ENCODE measurements around the gene PDX1.
A peak's percentile ranks its signal among the peaks of the same experiment; 100 is the strongest.

PDX1 gene

DNA sequence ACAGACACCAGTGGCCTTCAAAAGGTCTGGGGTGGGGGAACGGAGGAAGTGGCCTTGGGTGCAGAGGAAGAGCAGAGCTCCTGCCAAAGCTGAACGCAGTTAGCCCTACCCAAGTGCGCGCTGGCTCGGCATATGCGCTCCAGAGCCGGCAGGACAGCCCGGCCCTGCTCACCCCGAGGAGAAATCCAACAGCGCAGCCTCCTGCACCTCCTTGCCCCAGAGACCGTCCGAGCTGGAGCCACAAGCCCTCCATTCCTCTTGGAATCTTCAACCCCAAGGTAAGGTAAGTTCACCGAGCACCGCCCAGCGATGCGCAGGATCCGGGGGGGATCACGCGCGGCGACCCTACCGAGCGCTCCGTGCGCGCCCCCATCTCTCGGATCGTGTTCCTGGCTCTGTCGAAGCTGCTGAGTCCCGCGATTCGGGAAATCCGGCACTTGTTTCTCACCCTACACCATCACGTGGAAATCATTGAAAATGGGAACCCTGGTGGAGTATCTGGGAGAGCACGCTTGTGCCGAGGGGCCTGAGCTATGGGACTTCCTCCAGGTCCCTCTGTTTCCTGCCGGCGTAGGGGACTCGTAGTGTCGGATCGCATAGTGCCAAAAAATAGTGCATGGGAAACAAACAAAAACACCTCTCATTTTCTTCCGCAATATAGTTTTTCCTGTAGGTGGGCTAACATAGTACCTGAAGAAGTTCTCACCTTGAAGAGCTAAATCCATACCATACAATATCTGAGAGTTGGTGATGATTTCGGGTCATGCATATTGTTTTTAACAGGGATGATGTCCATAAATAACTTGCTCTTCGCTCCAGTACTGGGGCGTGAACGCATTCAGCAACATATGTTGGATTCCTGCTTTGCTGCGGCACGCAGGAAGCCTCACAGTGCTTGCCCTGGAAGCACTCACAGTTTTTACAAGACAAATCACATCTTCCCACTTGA lies 9.3 kb downstream of the PDX1 start:
- Mint-ChIP-seq H3K9me3 (peaks cover 3% of the 10 kb centered on the region), H3K4me3 (peak overlapping the region; percentile 20), H3K27me3 (ENCODE audit: low read depth, poor library complexity) (peaks cover 98% of the 10 kb centered on the region), H3K27ac (no peak overlapping the region), H3K4me1 (peaks cover 29% of the 10 kb centered on the region), H3K36me3 (ENCODE audit: low read depth) (no peaks in the 10 kb centered on the region)
- no peak for DNase-seq
- TF ChIP-seq, protein P1, sequence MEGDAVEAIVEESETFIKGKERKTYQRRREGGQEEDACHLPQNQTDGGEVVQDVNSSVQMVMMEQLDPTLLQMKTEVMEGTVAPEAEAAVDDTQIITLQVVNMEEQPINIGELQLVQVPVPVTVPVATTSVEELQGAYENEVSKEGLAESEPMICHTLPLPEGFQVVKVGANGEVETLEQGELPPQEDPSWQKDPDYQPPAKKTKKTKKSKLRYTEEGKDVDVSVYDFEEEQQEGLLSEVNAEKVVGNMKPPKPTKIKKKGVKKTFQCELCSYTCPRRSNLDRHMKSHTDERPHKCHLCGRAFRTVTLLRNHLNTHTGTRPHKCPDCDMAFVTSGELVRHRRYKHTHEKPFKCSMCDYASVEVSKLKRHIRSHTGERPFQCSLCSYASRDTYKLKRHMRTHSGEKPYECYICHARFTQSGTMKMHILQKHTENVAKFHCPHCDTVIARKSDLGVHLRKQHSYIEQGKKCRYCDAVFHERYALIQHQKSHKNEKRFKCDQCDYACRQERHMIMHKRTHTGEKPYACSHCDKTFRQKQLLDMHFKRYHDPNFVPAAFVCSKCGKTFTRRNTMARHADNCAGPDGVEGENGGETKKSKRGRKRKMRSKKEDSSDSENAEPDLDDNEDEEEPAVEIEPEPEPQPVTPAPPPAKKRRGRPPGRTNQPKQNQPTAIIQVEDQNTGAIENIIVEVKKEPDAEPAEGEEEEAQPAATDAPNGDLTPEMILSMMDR (IDR thresholded peaks at IDR 0.05): no peak

DNA sequence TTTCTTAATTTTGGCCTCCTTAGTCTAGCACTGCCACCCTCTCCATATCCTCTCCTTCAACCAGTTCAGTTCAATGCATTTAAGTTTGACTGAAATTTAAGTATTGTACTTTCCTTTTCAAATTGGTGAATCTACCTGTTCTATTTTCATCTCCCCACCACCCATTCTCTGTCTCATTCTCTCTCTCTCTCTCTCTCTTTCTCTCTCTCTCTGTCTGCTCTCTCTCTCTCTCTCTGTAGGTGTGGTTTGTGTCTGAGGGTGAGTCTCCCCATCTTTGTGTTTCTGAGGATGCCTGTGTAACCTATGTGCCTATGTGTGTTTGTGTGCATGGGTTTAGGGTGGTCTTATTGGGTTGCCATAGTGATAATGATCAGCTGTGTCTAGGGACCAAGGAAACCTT lies 10.1 kb downstream of the PDX1 start:
- no peak overlapping the region for H3K4me3 Mint-ChIP-seq
- no peak for DNase-seq
- H3K36me3 Mint-ChIP-seq (ENCODE audit: low read depth): no peaks in the 10 kb centered on the region
- peaks cover 91% of the 10 kb centered on the region for H3K27me3 Mint-ChIP-seq (ENCODE audit: low read depth, poor library complexity)
- TF ChIP-seq, protein P1 (IDR thresholded peaks at IDR 0.05): no peak
- no peak overlapping the region for H3K27ac Mint-ChIP-seq
- peaks cover 3% of the 10 kb centered on the region for H3K9me3 Mint-ChIP-seq
- peaks cover 25% of the 10 kb centered on the region for H3K4me1 Mint-ChIP-seq

DNA sequence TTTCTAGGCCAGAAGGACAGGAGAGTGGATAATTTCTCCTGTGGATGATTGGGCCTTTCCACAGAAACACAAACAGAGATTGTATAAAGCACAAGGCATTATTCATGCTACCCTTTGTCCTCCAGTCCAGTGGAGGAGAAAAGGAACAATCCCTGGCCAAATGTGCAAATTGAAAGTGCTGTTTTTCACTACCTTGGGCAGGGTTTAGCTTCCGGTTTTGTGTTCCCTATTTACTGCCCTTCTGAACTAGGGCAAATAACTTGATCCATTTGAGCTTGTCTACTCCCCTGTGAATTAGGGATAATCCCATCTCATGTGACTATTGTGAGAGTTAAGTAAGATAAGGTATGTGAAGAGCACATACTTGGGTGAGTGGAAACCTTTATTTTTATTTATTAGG lies 13.3 kb downstream of the PDX1 start:
- H3K4me1 Mint-ChIP-seq: peaks cover 10% of the 10 kb centered on the region
- no peaks in the 10 kb centered on the region for H3K9me3 Mint-ChIP-seq
- H3K4me3 Mint-ChIP-seq: no peak overlapping the region
- TF ChIP-seq, protein P1 (IDR thresholded peaks at IDR 0.05): no peak
- H3K36me3 Mint-ChIP-seq (ENCODE audit: low read depth): no peaks in the 10 kb centered on the region
- H3K27ac Mint-ChIP-seq: no peak overlapping the region
- peaks cover 61% of the 10 kb centered on the region for H3K27me3 Mint-ChIP-seq (ENCODE audit: low read depth, poor library complexity)
- no peak for DNase-seq

DNA sequence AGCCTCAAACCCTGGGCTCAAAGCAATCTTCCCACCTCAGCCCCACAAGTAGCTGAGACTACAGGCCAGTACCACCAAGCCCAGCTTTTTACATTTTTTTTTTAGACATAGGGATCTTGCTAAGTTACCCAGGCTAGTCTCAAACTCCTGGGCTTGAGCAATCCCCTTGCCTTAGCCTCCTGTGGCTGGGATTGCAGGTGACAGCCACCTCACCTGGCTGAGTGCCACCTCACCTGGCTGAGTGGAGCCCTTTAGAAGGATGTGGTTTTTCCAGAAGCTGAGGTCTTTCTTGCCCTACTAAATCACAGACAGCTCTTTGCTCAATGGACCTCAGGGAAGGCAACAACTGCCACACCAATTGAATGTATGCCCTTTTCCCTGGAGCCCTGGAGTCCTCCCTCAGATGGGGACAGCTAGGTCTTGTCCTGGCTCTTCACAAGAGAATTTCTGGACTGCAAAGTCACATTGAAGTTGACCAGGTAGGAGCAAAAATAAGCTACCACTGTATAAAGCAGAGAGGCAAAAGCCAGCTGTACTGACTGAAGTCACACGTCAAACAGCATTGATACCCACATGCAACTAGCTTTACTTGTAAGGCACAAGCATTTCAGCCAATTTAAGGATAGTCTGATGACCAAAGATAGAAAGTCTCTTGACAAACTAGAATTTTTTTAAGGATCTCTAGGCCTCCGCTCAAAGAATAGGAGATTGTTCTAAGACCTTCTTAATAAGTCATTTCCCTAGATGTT lies 14.0 kb downstream of the PDX1 start:
- Mint-ChIP-seq H3K27me3 (ENCODE audit: low read depth, poor library complexity) (peaks cover 54% of the 10 kb centered on the region), H3K36me3 (ENCODE audit: low read depth) (no peaks in the 10 kb centered on the region), H3K27ac (no peak overlapping the region), H3K4me3 (no peak overlapping the region), H3K4me1 (peaks cover 8% of the 10 kb centered on the region), H3K9me3 (no peaks in the 10 kb centered on the region)
- no peak for DNase-seq
- TF ChIP-seq, protein P1 (IDR thresholded peaks at IDR 0.05): no peak

DNA sequence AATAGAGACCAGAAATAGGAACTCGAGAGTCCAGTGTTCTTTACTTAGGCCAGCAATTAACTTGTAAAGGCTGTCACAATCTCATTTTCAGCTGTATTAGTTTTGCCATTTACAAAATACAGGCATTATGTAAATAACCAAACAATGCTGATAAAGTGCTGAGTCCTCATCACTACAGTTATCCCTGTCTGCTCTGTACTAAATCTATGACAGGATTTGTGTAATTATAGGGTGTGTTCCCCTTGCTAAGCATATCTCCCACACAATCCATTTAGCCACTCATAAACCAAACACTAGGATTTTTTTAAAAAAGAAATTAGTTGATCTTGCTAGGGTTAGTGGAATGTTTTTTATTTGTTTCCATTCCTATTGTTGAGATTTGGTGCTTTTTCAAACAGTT lies 23.2 kb downstream of the PDX1 start:
- DNase-seq: no peak
- no peak overlapping the region for H3K4me3 Mint-ChIP-seq
- no peak overlapping the region for H3K27ac Mint-ChIP-seq

More for the DNA sequence above, 23.2 kb downstream of the PDX1 start:
- TF ChIP-seq, protein P1 (IDR thresholded peaks at IDR 0.05): no peak
- H3K36me3 Mint-ChIP-seq (ENCODE audit: low read depth): peaks cover 5% of the 10 kb centered on the region
- peaks cover 36% of the 10 kb centered on the region for H3K9me3 Mint-ChIP-seq
- peaks cover 10% of the 10 kb centered on the region for H3K4me1 Mint-ChIP-seq
- H3K27me3 Mint-ChIP-seq (ENCODE audit: low read depth, poor library complexity): peaks cover 36% of the 10 kb centered on the region

All from nephron progenitor cell (in vitro differentiated cells).